Activated naive CD4-positive, alpha-beta T cell treated with anti-CD3 and anti-CD28 coated beads, Interleukin-2, amount 50 U/mL, for 16 hours (primary cell): ENCODE measurements around the gene SLC22A31.
"Not testable (repeated sequence)": the region's sequence is repeated elsewhere in the genome, so short reads cannot be mapped to it uniquely, and the experiment has no call there.

Experiments
- DNase-seq: peaks from one replicate; pipeline ENCODE4 v3.0.0-alpha.2; 2020

SLC22A31 gene

DNA sequence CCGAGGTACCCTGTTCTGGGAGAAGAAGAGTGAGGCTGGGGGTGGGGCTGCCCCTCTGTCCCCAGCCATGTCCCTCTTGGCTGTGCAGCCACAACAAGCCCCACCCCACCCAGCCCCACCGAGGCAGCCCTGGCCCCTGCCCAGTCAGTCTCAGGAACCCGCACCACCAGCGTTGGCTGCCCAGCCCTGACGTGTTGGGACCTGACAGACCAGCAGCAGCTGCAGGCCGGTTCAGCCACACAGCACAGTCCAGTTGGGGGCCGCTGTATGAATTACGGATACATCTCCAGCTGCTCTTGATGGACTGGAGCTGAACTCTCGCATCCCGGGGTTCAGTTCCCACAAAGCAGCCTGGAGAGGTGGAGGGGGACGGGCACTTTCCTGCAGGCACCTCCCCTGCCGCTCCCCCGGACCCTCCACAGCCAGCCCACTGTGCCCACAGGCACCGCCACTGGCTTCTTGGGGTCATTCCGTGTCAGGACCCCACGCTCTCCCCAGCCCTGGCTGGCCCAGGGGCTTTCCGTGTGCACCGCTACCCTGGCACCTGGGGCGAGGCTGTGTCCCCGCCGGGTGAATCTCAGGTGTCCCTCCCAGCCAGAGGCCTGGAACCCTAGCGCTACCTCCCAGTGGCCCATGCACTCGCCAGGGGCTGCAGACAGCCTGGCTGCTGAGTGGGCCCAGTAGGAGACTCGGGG is 21.7 kb downstream of the SLC22A31 start:
- DNase-seq: no peak

DNA sequence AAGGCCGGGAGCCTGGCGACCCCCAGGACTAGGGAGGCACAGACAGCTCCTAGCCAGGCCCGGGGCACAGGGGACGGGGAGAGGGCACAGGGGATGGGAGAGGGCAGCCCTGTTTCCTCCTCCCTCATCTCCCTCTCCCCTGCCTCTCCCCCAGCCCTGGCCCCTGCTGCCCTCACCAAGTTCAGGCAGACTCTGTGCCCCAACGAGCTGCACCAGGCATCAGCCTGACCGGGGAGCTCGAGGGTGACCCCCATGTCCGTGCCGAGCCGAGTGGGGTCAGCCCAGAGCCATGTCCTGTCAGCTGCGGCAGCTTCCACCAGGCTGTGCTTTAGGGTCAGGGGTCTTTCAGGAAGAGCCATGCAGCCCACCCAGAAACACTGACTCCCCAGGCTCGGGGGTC is 22.8 kb downstream of the SLC22A31 start:
- no peak for DNase-seq

DNA sequence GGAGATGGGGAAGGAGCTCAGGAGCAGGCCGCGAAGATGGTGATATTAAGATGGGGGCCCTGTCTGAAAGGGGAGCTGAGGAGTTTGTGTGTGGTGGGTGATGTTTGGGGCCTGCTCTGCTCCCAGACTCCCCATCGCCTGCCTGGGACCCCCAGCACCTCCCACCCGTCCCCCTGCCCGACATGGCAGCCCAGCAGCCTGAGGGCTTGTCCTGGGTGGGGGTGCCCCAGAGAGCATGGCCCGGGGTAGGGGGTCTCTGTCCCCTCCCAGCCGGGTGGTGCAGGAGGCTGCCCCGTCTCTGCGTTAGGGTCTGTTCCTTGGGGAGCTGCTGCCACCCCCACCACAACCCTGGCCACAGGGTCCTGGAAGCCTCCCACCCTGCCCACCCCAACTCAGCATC is 23.6 kb downstream of the SLC22A31 start:
- DNase-seq: no peak

DNA sequence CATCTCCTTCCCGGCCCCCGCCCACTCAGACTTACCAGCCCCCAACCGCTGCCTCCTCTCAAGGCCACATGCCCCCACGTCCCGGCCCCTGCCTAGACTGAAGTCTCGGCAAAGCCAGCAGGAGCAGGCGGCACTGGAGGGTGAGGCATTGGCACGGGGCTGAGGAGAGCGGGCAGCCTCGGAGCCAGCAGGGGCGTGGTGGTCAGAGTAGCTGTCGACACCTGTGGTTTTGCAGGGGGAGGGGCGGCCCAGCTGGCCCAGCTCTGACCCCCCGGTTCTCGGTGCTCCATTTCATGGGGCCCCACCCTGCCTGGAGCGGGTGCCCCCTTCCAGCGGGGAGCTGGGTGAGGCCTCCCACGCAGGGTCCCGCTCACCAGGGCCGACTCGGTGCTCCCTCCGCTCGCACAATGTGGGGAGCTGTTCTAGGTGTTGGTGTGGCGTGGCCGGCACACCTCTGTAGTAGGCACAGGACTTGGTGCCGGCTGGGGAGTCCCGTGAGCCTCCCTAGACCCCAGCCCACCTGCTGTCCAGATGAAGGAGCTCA is 24.1 kb downstream of the SLC22A31 start:
- DNase-seq: no peak

DNA sequence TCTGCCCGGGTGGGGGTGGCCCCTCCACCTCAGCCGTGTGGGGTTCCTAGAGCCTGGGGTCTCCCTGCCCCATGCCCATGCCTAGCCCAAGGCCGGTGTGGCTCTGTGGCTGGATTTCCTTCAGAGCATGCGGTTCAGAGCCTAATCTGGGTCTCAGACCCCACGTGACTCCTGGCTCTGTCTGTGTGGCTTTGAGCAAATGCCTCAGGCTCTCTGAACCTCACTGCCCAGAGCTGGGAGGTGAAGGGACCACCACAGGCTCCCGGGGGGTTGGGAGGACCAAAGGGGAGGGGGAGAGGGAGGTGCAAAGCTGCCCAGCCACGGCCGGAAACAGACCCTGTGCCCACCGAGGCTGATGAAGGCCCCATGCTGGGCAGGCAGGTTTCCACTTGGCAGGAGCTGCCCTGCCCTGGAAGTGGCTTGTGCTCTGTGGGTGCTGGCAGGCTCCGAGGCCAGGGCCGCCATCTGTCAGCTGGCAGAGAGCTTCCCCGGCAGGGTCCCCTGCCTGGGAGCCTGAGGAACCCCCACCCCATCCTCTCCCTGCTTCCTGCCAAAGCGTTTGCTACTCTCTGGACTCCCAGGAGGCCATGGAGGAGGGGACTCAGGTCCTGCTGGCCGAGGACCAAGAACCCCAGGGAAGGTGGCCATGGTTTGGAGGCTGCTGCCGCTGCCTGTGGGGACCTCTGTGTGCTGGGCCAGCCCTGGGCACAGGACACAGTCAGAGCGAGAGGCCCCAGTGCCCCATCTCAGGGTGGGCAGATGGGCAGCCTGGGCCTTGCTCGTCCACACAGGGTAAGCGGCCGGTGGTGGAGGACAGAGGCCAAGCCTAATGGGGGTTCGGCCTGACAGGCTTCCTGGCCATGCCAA is 24.8 kb downstream of the SLC22A31 start:
- no peak for DNase-seq

DNA sequence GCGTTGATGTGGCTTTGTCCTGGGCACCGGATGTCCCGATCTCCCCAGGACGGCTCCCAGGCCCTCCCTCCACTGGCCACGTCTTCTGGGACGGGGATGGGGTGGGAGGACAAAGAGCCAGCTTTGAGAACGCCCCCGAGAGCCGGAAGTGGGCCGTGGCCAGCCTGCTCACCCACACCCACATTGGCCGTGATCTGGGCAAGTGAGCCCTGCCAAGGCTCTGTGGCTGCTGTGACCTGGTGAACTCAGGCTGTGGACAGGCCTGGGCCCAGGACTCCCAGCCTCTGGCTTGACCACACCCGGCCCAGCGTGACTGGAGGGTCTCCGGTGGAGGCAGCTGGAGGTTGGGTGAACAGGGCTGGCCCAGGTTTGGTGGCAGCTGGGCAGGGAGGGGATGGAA is 25.5 kb downstream of the SLC22A31 start:
- no peak for DNase-seq

DNA sequence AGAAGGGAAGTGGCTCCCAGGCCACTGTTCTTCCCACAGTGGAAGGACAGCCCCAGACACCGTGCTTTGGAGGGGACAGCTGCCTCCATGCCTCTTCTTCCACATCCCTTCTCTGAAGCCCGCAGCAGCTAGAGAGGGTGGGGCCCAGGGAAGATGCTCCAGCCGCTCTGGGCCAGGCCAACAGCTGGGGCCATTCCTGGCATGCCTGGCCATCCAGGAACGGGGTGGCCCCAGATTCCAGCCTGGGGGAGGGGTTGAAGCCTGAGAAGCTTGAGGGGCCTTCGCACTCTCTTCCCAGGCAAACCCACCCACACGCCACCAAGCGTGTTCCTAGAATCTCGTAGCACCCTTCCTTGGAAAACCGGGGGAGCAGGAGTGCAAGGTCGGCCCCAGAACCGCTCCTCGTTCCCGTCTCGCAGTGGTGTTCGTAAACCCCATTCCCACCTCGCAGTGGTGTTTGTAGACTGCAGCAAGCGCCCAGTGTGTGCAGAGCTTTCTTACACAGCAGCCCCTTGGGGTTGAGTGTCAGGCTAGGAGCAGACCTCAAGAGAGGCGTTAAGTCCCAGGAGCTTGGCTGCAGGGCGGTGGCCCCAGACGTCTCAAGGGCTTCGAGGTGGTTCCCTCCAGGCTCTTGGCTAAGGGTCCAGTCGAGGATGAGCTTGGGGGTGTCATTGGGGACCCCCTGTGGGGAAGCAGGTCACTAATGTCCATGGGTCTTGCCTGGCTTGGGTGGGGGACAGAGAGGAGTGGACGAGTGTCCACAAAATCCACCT is 26.1 kb downstream of the SLC22A31 start:
- no peak for DNase-seq

DNA sequence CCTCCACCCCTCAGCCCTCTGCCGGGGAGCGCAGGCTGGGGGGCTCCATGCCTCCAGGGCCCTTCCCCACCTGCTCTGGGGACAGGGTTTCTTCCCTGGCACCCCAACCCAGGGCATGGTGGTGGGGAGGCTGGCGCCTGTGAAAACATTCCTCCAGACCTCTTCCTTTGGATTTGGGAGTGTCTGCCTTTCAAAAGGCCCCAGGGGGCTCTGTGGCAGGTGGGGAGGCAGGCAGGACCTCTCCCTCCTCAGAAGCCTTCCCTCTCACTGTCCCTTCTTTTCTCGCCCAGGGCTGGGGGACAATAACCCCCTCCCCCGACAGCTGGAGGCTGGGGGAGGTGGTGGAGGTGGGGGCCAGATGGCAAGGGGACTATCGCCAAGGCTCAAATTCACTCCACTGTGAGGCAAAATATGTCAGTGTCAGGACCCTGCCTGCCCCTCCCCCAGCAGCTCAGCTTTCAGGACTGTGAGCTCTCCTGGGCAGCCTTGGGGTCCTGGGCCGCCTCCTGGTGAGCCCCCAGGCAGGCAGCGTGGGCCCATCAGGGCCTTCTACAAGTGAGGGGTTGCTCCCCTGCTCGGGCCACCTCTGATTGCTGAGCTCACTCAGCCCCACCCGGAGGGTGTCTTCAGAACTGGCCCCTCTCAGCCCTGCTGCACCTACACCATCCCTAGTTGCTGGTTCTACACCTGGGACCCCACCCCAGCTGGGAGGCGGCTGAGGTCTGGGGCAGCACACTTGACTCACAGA is 27.0 kb downstream of the SLC22A31 start:
- DNase-seq: no peak

DNA sequence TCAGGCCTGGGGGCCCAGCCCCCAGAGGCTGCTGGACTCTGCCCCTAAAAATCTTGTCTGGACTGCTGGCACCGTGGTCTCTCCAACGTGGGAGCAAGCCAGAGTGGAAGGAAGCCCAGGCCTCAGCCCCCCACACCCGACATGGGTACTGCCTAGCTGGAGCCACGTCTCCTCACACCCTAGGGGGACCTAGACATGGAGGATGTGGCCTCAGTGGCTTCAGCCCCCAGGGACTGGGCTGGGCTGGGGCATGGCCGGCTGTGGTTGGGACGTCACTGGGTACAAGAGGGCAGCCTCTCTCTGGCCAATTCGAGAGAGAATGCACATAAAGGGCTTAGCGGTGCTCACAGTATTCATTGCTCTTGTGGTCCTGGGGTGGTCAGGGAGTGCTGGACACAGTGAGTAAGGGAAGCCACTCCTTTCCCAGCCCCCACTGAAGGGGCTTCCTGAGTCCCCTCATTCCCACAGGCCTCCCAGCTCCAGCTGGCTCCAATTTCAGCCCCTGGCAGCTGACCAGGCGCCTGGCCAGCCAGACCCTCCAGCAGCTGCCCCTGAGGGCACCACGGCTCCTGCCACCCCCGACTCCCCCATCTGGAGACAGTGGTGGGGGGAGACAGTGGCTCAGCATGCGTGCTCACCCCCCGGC is 27.7 kb downstream of the SLC22A31 start:
- no peak for DNase-seq

DNA sequence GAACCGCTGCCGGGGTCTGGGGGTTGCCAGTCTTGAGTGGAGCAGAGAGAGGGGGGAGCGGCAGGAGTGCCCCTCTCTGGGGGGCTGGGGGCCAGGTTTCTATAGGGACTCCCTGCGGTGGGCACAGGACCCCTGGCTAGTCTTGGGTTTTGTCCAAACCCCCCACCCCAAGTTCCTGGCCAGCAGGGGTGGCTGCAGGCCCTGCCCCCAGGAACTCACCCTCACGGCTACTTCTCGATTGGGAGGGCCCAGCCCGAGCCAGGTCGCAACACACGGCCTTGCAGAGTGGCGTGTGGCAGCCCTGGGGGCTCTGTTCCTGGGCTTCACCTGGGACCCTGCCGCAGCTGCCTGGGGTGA is 28.2 kb downstream of the SLC22A31 start:
- DNase-seq: no peak

DNA sequence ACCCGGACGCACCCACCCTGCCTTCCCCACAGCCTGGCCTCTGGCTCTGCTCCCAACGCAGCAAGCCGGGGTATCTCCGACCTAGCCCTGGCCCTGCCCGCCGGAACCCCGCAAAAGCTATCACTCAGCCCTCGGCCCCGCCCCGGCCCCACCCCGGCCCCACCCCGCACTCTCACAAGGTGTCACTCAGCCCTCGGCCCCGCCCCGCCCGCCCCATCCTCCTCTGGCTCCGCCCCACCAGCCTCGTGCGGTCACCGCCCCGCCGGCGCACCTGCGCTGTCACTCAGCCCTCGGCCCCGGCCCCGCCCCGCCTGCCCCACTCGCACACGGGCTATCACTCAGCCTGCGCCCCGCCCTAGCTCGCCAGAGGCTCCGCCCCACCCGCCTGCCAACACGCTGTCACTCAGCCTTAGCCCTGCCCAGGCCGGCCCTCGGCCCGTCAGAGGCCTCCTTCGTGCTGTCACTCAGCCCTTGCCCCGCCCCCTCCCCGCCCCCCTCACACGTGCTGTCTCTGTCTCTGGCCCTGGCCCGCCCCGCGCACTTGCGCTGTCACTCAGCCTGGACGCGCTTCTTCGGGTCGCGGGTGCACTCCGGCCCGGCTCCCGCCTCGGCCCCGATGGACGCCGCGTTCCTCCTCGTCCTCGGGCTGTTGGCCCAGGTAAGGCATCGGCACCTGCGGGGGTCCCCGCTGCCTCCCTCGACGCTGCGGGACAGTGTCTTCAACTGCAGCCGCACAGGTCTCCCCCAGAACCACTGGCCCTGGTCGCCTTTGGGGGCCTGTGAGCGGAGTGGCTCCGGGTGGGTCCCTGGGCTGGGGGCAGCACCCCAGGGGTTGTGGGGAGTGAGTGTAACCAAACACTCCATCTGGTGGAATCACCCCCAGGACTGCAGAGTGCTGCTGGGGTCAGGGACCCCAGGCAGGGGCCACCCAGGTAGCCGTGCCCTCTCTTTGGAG is 28.8 kb downstream of the SLC22A31 start, which contains the start of gene CDH15:
Gene CDH15, plus strand, starts transcription at position 533 of the 955 bp plus-strand sequence. Its CDS starts 84 bp downstream, at position 617.
- peak; percentile 97 for DNase-seq

DNA sequence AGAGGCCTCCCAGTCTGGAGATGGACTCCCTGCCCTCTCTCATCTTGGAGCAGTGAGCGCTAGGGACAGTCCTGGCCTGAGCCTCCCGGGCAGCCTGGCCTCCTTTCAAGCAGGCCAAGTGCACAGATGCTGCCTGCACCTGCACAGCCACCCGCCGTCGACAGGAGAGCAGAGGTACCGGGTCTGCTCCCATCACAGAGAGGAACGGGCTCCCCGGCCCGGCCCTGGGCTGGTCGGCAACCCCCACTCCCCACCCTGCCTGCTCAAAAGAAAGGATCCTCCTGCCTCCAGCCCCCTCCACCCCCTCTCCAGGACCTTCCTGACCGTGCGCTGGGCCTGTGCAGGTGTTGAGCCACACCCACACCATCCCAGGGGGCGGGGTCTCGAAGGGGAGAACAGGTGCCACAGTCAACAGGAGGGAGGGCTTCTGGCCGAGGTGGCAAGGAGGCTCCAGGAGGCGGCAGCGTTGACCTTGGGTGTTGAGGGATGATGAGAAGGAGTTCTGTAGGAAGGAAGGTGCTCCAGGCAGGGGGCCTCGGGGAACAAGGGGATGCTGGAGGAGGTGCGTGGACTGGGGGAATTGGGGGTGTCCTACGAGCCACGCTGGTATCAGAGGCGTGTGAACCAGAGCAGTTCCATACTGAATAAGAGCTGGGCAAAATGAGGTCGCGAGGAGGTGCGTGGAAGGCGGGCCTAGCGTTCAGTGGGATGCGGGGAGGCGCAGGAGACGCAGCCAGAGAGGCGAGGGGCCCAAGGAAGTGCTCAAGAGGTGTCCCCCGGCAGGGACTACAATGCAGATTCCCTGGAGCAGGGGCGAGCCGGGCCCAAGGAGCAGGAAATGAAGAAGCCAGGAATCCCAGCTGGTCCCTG is 29.8 kb downstream of the SLC22A31 start:
- DNase-seq: no peak

DNA sequence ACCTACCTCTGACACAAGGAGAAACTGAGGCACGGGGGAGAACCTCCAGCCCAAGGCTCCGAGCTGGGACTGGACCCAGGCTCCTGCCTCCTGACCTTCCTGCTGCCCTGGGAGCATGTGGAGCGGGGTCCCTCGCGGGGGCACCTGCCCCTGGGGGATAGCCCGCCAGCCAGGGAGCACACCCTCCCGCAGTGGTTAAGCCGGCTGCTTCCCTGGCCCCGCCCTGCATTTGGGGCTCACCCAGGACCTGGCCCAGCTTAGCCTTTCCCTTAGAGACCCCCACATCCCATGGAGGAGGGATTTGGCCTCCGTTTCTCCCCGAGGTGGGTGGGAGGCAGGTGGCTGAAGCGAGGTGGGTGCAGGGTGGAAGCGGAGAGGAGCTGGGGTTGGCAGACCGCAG is 30.6 kb downstream of the SLC22A31 start:
- DNase-seq: no peak

DNA sequence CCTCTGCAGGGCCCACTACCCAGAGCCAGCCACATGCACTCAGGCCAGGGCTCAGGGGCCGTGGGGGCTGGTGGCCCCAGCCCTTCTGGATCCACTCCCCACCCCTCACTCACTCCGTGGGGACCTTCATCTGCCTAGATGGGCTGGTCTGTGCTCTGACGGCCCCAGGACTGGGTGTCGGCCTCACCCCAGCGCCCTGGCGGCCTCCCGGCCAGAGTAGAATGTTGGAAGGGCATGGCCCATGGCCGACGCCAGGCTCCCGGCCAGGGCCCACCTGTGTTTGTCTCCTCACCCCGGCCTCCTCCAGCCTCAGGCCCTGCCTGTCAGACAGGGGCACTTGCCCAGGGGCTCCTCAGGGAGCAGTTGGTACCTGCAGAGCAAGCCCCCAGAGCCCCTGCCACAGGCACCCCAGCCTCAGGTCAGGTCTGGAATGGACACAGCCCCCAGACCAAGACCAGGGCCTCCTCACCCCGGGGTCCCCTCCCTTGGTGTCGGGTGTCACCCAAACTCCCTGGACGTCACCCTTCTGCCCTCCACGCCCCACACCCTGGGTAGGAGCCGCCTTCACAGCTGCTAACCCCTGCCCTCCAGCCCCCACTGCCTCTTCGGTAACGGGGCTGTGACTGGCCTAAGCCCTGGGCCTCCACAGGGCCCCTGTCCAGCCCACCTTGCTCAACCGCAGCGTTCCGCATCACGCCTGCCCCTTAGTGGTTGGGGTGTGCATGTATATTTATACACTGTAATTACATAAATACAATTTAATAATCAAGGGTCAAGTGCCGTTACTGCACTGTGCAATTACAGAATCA is 31.8 kb downstream of the SLC22A31 start:
- no peak for DNase-seq

DNA sequence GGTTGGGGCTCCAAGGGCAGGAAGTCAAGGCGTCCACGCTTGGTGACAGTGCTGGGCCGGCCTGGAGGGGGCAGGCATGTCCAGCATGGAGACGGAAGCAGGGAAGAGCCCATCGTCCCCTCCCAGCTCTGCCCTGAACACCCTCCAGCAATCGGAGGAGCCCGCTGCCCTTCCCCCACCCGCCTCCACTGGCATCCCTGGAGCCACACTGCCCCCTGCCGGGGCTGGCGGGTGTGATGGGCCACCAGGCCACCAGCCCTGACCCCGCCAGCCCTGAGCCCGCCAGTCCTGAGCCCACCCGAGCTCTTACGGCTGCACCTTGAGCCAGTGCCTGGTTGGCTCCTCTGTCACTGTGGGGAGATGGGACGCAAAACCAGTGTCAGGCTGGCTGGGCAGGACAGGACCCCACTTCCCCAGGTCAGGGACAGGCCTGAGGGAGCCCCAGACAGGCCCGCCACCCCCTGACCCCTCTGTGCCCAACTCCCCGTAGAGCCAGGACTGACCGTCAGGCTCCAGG is 32.9 kb downstream of the SLC22A31 start:
- peak; percentile 87 for DNase-seq

DNA sequence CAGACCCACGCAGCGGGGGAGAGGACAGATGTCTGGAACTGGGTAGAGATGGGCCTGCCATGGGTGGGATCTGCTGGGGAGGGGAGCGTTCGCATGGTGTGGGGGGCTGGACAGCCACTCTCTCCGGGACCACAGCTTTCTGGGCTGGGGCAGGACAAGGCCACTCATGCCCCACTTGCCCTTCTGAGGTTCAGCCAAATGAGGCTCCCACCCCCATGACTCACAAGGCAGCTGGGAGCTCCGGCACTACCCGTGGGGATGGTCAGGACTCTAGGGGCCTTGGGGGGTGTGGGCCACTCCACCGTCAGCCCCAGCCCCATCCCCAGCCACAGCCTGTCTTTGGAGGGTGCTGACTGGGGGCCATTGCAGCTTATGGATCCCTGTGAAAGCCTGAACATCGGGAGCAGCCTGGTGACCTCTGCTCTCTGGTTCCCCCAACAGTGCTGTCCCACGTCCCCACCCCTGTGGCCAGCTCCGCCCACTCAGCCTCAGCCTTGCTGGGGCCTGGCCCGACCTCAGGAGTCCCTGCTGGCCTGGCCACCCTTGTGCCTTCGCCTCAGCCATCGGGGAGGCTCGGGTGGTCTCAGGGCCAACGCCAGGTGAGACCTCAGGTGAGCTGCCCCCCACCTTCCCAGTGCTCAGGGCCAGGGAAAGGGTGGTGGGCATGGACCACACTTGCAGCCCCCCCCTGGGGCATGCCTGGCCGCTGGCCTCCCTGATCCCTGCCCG is 33.5 kb downstream of the SLC22A31 start:
- no peak for DNase-seq

DNA sequence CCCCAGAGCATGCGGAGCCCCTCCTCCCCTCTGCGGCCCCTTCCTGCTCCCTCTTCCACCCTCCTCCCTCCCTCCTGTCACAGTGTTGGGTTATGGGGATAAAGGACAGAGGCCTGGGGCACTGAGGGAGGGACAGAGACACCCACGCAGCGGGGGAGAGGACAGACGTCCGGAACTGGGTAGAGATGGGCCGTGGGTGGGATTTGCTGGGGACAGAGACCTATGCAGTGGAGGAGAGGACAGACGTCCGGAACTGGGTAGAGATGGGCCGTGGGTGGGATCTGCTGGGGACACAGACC is 34.7 kb downstream of the SLC22A31 start:
- not testable (repeated sequence) for DNase-seq
